ENCODE results near the gene FOSB.

DNA sequence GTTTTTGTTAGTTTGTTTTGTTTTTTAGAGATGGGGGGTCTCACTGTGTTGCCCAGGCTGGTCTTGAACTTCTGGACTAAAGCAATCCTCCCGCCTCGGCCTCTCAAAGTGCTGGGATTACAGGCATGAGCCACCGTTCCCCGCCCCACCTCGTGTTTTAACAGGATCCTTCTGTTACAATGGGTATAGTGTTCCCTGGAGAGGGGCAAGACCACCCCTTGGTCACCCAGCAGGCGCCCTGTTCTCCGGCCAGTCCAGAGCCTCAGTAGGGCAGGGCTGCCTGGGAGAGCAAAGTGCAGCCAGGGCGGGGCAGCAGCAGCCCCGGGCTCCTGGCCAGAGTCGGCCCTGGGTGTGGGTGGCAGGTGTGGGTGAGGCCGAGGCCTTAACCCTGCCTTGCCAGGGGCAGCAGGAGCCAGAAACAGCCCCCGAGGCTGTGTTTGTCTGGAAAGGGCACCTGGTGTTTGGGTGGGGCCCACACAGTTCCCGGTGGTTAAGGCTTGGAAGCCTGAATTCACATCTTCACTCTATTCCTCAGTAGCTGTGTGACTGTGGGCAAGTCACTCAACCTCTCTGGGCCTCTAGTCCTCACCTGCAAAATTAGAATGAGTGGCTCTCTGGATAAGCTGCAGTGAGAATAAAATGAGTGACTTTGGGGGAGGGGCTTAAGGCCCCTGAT, 46.7 kb downstream of the FOSB start:
- TF ChIP-seq CTCF (IDR thresholded peaks at IDR 0.05): no peak
- TF ChIP-seq POLR2AphosphoS5 (IDR thresholded peaks at IDR 0.05): no peak
- no peak for TF ChIP-seq POLR2A (IDR thresholded peaks at IDR 0.05)

Measured in sigmoid colon (tissue), 4 donors.